ENCODE results near the gene TMEM30A. TPM values are rescaled to one million over a fixed set of nuclear protein-coding genes. Genes with fewer than 3 reads are reported as not detected.
A peak's percentile ranks its signal among the peaks of the same experiment; 100 is the strongest.

TMEM30A gene
- total and polyA plus RNA-seq, 5 donors: 34.6 to 70.7 (median 63.0) TPM

DNA sequence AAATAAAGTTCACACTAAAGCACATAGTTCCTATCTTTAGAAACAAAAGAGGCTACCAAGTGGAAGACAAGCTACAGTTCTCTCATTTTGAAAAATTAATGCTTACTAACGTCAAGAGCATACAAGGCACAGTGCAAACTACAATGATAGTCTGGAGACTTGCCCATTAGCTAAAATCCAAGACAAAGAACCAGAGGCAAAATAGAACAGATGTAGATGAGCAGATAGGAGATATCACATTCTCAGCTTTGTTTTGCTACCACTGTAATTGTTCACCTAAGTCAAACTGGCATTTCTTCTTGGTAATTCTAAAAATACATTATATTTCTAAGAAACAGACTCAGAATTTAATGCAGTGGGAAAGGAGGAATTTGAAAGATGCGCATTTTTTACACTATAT, 5.2 kb downstream of the TMEM30A start:
- Histone ChIP-seq H3K4me3 (ENCODE audit: low read length) (no peak overlapping the region), H3K9me3 (ENCODE audit: control insufficient read depth, low read length) (no peaks in the 10 kb centered on the region), H3K27me3 (ENCODE audit: control insufficient read depth, insufficient read depth) (no peaks in the 10 kb centered on the region), H3K4me1 (ENCODE audit: control insufficient read depth, insufficient read depth, low read length) (peaks cover 4% of the 10 kb centered on the region), H3K27ac (ENCODE audit: low read length) (no peak overlapping the region)
- intact Hi-C loops (cut with DNase I): no loop called here
- 56% methylated on average over 2 of the region's 2 CpGs for WGBS
- ATAC-seq: no peak
- no peak for DNase-seq

DNA sequence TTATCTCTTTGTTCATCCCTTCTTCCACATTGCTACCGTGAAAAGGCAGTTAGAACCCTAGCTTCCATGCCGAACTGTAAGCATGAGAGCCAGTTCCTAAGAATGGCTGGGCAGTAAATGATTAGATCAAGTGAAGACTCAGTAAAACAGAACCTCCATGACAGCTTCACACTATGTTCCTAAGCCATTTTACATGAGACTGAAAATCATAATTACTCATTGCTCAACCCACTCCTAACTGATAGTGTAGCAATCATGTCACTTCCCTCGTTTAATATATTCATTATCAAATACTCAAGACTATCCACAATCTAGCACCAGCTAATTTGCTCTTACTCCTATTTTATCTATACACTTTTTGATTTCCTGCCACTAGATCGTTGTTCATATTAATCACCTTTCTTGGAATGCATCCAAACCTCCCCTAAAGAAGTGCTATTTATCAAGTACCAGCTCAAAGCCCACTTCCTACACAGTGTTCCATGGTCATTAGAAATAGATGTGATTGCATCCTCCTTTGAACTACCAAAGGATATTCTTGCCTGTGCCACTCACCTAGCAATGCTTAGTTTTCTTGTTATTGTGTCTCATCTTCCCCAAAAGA, 6.0 kb downstream of the TMEM30A start:
- WGBS: 31% methylated on average over 4 of the region's 4 CpGs
- no peak for ATAC-seq
- H3K27me3 ChIP-seq (ENCODE audit: control insufficient read depth, insufficient read depth): no peaks in the 10 kb centered on the region
- peaks cover 4% of the 10 kb centered on the region for H3K4me1 ChIP-seq (ENCODE audit: control insufficient read depth, insufficient read depth, low read length)
- H3K9me3 ChIP-seq (ENCODE audit: control insufficient read depth, low read length): no peaks in the 10 kb centered on the region
- no peak overlapping the region for H3K4me3 ChIP-seq (ENCODE audit: low read length)
- DNase-seq: no peak
- intact Hi-C loops (cut with DNase I): no loop called here
- H3K27ac ChIP-seq (ENCODE audit: low read length): no peak overlapping the region

DNA sequence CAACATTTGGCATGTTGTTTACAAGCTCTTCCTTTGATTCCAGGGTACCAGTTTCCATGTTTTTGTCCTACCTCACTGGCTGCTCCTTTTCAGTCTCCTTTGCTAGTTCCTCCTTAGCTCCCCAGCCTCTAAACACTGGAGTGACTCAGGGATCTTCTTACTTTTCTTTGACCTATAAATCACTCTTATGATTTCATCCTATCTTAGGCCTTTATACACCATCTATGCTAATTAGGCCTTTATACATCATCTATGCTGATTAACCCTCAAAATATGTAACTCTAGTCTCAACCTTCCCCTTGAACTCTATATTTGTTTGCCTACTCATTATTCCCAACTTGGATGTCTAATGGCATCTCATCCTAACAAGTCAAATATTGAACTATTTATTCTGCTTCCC, 9.5 kb downstream of the TMEM30A start:
- Histone ChIP-seq H3K9me3 (ENCODE audit: control insufficient read depth, low read length) (no peaks in the 10 kb centered on the region), H3K4me3 (ENCODE audit: low read length) (no peak overlapping the region), H3K27ac (ENCODE audit: low read length) (no peak overlapping the region), H3K27me3 (ENCODE audit: control insufficient read depth, insufficient read depth) (no peaks in the 10 kb centered on the region), H3K4me1 (ENCODE audit: control insufficient read depth, insufficient read depth, low read length) (peaks cover 6% of the 10 kb centered on the region)
- ATAC-seq (no peak), DNase-seq (no peak)
- intact Hi-C loops (cut with DNase I): no loop called here

DNA sequence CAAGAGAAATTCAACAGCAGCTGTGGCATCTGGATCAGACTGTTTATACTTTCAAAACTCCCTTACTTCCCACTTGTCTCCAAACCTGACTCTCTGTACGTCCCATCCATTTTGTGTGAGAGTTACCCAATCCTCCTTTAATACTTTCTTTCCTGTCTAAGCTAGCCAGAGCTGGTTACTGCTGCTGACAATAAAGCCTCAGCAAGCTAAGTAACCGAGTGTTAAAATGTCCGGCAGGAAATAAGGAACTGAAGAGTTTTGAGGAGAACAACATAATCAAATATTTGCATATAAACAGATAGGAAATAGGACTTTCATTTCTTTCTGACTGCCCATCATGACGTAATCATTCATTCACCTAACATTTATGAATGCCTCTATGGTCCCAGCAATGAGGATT, 11.6 kb downstream of the TMEM30A start:
- no peak overlapping the region for H3K27ac ChIP-seq (ENCODE audit: low read length)
- peaks cover 4% of the 10 kb centered on the region for H3K4me1 ChIP-seq (ENCODE audit: control insufficient read depth, insufficient read depth, low read length)
- intact Hi-C loops (cut with DNase I): no loop called here
- ATAC-seq (no peak), DNase-seq (no peak)
- no peaks in the 10 kb centered on the region for H3K27me3 ChIP-seq (ENCODE audit: control insufficient read depth, insufficient read depth)
- H3K4me3 ChIP-seq (ENCODE audit: low read length): no peak overlapping the region
- WGBS: 87% methylated on average over 4 of the region's 4 CpGs
- H3K9me3 ChIP-seq (ENCODE audit: control insufficient read depth, low read length): no peaks in the 10 kb centered on the region

DNA sequence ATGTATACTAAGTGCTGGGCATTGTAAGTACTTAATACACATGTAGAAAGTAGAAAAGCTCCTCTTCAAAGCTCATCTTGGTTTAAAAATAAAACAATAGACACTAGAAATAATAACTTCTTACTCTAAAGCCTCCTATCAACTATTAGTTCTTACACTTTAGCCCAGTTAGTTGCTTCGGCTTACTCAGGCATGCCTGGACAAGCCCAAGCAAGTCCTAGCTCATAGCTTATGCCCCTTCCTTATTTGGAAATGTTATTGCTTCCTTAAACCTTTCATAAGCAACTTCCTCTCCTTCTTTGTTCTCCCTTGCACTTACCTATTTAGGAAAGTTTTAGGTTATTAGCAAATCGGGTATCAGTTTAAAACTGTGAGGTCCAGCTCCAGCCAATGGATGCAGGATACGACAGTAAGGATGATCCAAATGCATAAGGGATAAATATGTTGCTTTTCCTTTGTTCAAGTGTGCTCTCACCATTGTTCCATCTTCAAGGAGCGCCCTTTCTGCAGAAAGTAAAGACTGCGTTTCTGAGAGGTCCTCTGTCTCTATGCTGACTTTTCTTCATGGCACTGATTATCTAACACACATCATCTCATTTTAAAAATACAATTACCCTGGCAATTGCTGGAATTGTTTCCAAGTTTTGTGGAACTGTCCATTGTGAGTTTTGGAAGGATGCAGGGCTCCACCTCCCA, 12.3 kb downstream of the TMEM30A start:
- DNase-seq (no peak), ATAC-seq (no peak)
- 86% methylated on average over 5 of the region's 5 CpGs for WGBS
- no peaks in the 10 kb centered on the region for H3K27me3 ChIP-seq (ENCODE audit: control insufficient read depth, insufficient read depth)
- H3K9me3 ChIP-seq (ENCODE audit: control insufficient read depth, low read length): no peaks in the 10 kb centered on the region
- H3K27ac ChIP-seq (ENCODE audit: low read length): no peak overlapping the region
- no peak overlapping the region for H3K4me3 ChIP-seq (ENCODE audit: low read length)
- peaks cover 4% of the 10 kb centered on the region for H3K4me1 ChIP-seq (ENCODE audit: control insufficient read depth, insufficient read depth, low read length)
- intact Hi-C loops (cut with DNase I): no loop called here

DNA sequence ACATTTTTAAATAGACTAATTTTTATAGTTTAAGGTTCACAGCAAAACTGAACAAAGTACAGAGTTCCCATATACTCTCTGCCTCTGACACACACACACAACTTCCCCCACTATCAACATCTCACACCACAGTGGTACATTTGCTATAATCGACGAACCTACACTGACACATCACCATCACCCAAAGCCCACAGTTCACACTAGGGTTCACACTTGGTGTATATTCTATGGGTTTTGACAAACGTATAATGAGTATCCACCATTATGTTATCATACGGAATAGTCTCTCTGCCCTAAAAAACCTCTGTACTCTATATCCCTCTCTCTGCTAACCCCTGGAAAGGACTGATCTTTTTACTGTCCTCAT, 15.6 kb downstream of the TMEM30A start:
- H3K4me3 ChIP-seq (ENCODE audit: low read length): no peak overlapping the region
- peaks cover 4% of the 10 kb centered on the region for H3K4me1 ChIP-seq (ENCODE audit: control insufficient read depth, insufficient read depth, low read length)
- ATAC-seq: no peak
- H3K27ac ChIP-seq (ENCODE audit: low read length): no peak overlapping the region
- no peak for DNase-seq
- H3K27me3 ChIP-seq (ENCODE audit: control insufficient read depth, insufficient read depth): no peaks in the 10 kb centered on the region
- no peaks in the 10 kb centered on the region for H3K9me3 ChIP-seq (ENCODE audit: control insufficient read depth, low read length)
- WGBS: 90% methylated on average over 4 of the region's 4 CpGs
- intact Hi-C loops (cut with DNase I): loop anchor here in 3 of 4 donors (5.0 to 10.0 kb wide), 2 partner anchors 256 to 258 kb away; no protein-coding TSS in a partner anchor

DNA sequence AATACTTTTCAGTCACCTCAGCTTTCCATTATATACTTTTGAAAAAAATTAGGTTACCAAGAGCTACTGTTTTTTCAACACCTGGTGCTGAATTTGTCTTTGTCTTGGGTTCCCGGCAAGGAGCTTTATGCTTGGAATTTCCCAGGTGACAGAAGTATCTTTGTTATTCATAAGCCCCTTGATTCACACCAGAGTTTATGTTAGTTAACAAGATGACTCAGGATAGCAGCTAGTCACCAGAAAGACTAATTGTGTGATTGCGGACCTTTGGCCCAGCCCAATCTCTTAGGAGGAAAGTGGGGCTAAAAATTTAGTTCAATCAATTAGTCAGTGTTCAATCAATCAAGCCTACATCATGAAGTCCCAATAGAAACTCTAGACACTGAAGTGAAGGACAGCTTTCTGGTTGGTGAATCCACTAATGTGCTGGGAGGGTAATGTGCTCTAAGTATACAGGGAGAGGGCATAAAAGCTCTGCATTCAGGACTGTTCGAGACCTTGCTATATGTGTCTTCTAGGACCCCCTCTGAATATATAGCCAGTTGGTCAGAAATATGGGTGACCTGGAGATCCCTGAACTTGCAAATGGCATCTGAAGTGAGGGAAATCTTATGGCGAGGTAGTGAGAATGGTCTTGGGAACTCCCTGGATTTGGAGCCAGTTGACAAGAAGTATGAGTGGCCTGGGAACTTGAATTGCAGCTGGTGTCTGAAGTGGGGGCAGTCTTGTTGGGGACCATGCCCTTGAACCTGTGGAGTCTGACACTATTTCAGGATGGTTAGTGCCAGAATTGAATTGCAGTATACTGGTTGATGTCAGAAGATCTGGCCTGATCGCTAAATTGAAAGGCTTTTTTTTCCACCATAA, 16.2 kb downstream of the TMEM30A start:
- no peaks in the 10 kb centered on the region for H3K27me3 ChIP-seq (ENCODE audit: control insufficient read depth, insufficient read depth)
- intact Hi-C loops (cut with DNase I): loop anchor here in 3 of 4 donors (5.0 to 10.0 kb wide), 2 partner anchors 256 to 259 kb away; no protein-coding TSS in a partner anchor
- no peak overlapping the region for H3K4me3 ChIP-seq (ENCODE audit: low read length)
- no peak for DNase-seq
- WGBS: 81% methylated on average over 5 of the region's 5 CpGs
- H3K9me3 ChIP-seq (ENCODE audit: control insufficient read depth, low read length): no peaks in the 10 kb centered on the region
- H3K4me1 ChIP-seq (ENCODE audit: control insufficient read depth, insufficient read depth, low read length): peaks cover 4% of the 10 kb centered on the region
- H3K27ac ChIP-seq (ENCODE audit: low read length): peak overlapping the region; percentile 2
- peak in 1 of 2 donors; percentile 31 for ATAC-seq

DNA sequence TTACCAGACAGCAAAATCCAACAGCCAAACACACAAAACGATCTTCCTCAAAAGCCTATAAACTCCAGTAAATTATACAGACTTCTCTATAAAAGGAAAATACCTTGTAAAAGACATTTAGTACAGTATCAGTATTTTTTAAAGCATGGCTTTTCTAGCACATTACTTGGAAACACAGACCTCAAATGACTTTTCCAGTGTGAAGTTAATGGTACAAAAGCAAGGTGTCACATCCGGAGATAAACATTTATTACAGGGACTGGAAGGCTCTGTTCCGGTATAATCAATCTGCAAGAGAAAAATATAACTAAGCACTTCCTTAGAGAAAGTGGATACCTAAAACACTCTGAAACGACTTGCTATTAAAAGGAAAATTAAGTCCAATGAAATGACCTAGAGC, 17.1 kb downstream of the TMEM30A start:
- H3K27me3 ChIP-seq (ENCODE audit: control insufficient read depth, insufficient read depth): no peaks in the 10 kb centered on the region
- no peak for DNase-seq
- H3K4me1 ChIP-seq (ENCODE audit: control insufficient read depth, insufficient read depth, low read length): peaks cover 2% of the 10 kb centered on the region
- intact Hi-C loops (cut with DNase I): loop anchor here (2.0 to 10.0 kb wide), 3 partner anchors 257 to 260 kb away; no protein-coding TSS in a partner anchor
- H3K27ac ChIP-seq (ENCODE audit: low read length): no peak overlapping the region
- no peak overlapping the region for H3K4me3 ChIP-seq (ENCODE audit: low read length)
- H3K9me3 ChIP-seq (ENCODE audit: control insufficient read depth, low read length): no peaks in the 10 kb centered on the region
- WGBS: 31% methylated on average over 4 of the region's 4 CpGs
- ATAC-seq: peak; percentile 43 to 49

DNA sequence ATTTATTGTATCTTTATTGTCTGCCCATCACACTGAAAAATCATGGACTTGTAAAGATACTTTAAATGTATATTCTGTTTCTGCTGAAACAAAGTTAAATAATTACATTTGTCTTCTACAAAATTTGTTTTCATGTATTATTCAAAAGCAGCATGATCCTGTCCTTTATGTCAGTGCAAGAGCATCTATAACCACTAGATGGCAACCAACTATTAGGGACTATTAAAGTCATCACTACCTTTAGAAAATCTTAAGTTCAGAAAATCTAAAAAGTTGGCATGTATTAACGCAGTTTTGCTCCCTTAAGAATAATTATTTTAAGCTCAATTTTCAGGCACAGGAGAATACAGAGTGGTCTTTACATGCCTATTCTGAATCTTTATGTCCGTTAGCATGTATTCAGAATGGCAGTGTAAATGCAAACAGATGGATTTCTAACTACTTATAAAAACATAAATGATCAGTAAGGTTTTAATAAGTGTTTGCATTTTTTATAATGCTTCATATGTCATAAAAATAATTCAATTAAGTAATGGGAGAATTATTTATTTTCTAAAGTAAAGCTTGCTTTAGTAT, 17.8 kb downstream of the TMEM30A start:
- H3K27ac ChIP-seq (ENCODE audit: low read length): no peak overlapping the region
- ATAC-seq: peak; percentile 77 to 80
- DNase-seq: no peak
- H3K4me1 ChIP-seq (ENCODE audit: control insufficient read depth, insufficient read depth, low read length): peaks cover 2% of the 10 kb centered on the region
- no peak overlapping the region for H3K4me3 ChIP-seq (ENCODE audit: low read length)
- no peaks in the 10 kb centered on the region for H3K27me3 ChIP-seq (ENCODE audit: control insufficient read depth, insufficient read depth)
- WGBS: 47% methylated on average over 2 of the region's 2 CpGs
- intact Hi-C loops (cut with DNase I): loop anchor here (2.0 to 10.0 kb wide), 3 partner anchors 258 to 260 kb away; no protein-coding TSS in a partner anchor
- H3K9me3 ChIP-seq (ENCODE audit: control insufficient read depth, low read length): no peaks in the 10 kb centered on the region

DNA sequence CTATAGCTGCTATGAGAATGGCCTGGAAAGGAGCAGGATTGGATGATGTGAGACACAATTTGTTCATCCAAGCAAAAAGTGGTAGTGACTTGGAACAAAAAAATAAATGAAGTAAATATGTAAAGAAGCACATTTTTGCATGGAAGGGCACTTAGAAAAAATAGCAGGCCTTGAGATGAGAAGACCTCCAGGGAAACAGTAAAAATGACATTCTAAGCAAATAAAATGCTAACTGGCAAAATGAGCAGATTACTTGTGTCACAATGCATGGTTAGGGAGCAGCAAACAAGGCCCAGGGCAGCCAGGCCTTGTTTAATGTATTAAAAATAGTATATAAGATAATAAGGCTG, 21.2 kb downstream of the TMEM30A start:
- Histone ChIP-seq H3K4me1 (ENCODE audit: control insufficient read depth, insufficient read depth, low read length) (peaks cover 1% of the 10 kb centered on the region), H3K27ac (ENCODE audit: low read length) (no peak overlapping the region), H3K9me3 (ENCODE audit: control insufficient read depth, low read length) (no peaks in the 10 kb centered on the region), H3K4me3 (ENCODE audit: low read length) (no peak overlapping the region), H3K27me3 (ENCODE audit: control insufficient read depth, insufficient read depth) (no peaks in the 10 kb centered on the region)
- ATAC-seq (no peak), DNase-seq (no peak)
- intact Hi-C loops (cut with DNase I): loop anchor here in 2 of 4 donors (10.0 kb wide), 1 partner anchor 261 kb away; no protein-coding TSS in a partner anchor
